Hepatocyte (in vitro differentiated cells): ENCODE data around the gene FOXN3.

ENCODE experiments used
- CTCF ChIP-seq: fragments of 200-600 bp; sonication (generic); IDR thresholded peaks from 2 replicates; pipeline ENCODE4 v1.5.1; 2016; ENCODE audit warnings: antibody characterized with exemption, mild to moderate bottlenecking; ENCODE audit not compliant: poor library complexity
- EZH2 ChIP-seq: fragments of 200-600 bp; sonication (generic); IDR thresholded peaks from 2 replicates; pipeline ENCODE4 v1.6.1; 2016; ENCODE audit warnings: antibody characterized with exemption, mild to moderate bottlenecking, borderline replicate concordance
- EZH2phosphoT487 ChIP-seq: fragments of 200-600 bp; sonication (generic); IDR thresholded peaks from one replicate; pipeline ENCODE4 v1.6.1; 2018; ENCODE audit warnings: antibody characterized with exemption, mild to moderate bottlenecking, low read depth, moderate library complexity; ENCODE audit not compliant: unreplicated experiment, severe bottlenecking

GRCh38 chr14:89451229-89451628 is 34.2 kb upstream of the FOXN3 start:
- no peak for TF ChIP-seq CTCF
- TF ChIP-seq EZH2, result no peak
- no peak for TF ChIP-seq EZH2phosphoT487
